LNCaP clone FGC (cell line): ENCODE data around the gene NUMA1.

Experiments
- DNase-seq: peaks from one replicate; pipeline ENCODE4 v3.0.0-alpha.2; 2011; ENCODE audit warnings: low read depth
- H3K4me3 ChIP-seq: 2 replicates; pipeline ENCODE4 v1.5.1; 2011; ENCODE audit warnings: mild to moderate bottlenecking, low read depth, low read length, control low read depth
- TF ChIP-seq, protein P1 (sequence below): IDR thresholded peaks from 2 replicates; pipeline ENCODE4 v1.5.1; 2012; ENCODE audit warnings: mild to moderate bottlenecking; ENCODE audit not compliant: control insufficient read depth, insufficient read depth; ENCODE audit errors: extremely low read depth

NUMA1 gene

GRCh38 chr11:71998061-71998460 is 82.3 kb downstream of the NUMA1 start:
- no peak for DNase-seq
- no peak overlapping the region for H3K4me3 ChIP-seq
- TF ChIP-seq, protein P1, sequence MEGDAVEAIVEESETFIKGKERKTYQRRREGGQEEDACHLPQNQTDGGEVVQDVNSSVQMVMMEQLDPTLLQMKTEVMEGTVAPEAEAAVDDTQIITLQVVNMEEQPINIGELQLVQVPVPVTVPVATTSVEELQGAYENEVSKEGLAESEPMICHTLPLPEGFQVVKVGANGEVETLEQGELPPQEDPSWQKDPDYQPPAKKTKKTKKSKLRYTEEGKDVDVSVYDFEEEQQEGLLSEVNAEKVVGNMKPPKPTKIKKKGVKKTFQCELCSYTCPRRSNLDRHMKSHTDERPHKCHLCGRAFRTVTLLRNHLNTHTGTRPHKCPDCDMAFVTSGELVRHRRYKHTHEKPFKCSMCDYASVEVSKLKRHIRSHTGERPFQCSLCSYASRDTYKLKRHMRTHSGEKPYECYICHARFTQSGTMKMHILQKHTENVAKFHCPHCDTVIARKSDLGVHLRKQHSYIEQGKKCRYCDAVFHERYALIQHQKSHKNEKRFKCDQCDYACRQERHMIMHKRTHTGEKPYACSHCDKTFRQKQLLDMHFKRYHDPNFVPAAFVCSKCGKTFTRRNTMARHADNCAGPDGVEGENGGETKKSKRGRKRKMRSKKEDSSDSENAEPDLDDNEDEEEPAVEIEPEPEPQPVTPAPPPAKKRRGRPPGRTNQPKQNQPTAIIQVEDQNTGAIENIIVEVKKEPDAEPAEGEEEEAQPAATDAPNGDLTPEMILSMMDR, result no peak

DNA sequence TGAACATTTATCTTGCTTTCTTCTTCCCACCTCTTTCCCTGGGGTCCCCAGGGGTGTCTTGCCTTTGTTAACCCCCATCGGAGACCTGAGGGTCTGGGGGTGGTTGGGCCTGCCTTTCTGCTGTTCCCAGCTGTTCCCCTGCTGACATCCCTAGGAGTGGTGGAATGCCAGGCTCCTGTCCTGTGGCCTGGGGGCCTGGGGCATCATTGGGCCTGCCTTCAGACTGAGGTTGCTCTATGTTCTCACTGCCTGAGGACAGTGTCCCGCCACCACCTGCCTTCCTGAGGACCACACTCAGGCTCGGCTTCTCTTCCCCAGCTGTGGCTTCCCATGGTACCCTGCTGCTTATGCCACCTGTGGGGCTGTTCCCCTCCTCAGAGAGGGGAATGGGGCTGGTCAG is 82.7 kb downstream of the NUMA1 start:
- no peak for DNase-seq
- no peak overlapping the region for H3K4me3 ChIP-seq
- TF ChIP-seq, protein P1, result no peak

- TF ChIP-seq, protein P1, result no peak
- H3K4me3 ChIP-seq, result no peak overlapping the region
- no peak for DNase-seq
Measured at GRCh38 chr11:71996946-71997345, 83.4 kb downstream of the NUMA1 start.

GRCh38 chr11:71996517-71996916 is 83.8 kb downstream of the NUMA1 start:
- no peak overlapping the region for H3K4me3 ChIP-seq
- TF ChIP-seq, protein P1, result no peak
- DNase-seq, result no peak

- no peak for DNase-seq
- TF ChIP-seq, protein P1, result no peak
- no peak overlapping the region for H3K4me3 ChIP-seq
Measured at GRCh38 chr11:71995726-71996291, 84.5 kb downstream of the NUMA1 start.

GRCh38 chr11:71994786-71995185 is 85.6 kb downstream of the NUMA1 start:
- TF ChIP-seq, protein P1, result no peak
- no peak overlapping the region for H3K4me3 ChIP-seq
- DNase-seq, result no peak

GRCh38 chr11:71992136-71992730 is 88.1 kb downstream of the NUMA1 start:
- TF ChIP-seq, protein P1, result no peak
- no peak overlapping the region for H3K4me3 ChIP-seq
- DNase-seq, result no peak
